HG02970 (cell line): ENCODE measurements around the gene C16orf46.
"Not testable (repeated sequence)": the region's sequence is repeated elsewhere in the genome, so short reads cannot be mapped to it uniquely, and the experiment has no call there.

Source experiments
- ATAC-seq: cut with Tn5 transposase; IDR thresholded peaks from one replicate; pipeline ENCODE4 v1.9.1; 2021; ENCODE audit warnings: mild to moderate bottlenecking, moderate library complexity, moderate number of reproducible peaks; ENCODE audit not compliant: unreplicated experiment, low FRiP score

C16orf46 gene, protein sequence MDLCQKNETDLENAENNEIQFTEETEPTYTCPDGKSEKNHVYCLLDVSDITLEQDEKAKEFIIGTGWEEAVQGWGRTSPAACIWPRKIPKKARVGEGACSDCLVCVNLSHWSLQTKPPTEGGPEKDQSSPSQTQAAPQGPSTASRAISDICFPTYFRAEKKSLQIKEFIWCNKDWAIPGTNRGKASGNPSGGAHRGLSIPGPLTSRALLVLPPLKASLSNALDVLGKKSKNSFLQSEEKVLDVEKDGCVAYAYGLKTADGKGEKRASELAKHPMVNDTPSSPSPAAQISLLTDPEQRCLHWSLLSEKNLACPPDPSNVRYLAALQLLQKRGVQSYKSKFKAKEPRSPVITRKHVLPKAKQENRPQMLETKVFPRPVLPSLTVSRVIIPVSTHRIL

DNA sequence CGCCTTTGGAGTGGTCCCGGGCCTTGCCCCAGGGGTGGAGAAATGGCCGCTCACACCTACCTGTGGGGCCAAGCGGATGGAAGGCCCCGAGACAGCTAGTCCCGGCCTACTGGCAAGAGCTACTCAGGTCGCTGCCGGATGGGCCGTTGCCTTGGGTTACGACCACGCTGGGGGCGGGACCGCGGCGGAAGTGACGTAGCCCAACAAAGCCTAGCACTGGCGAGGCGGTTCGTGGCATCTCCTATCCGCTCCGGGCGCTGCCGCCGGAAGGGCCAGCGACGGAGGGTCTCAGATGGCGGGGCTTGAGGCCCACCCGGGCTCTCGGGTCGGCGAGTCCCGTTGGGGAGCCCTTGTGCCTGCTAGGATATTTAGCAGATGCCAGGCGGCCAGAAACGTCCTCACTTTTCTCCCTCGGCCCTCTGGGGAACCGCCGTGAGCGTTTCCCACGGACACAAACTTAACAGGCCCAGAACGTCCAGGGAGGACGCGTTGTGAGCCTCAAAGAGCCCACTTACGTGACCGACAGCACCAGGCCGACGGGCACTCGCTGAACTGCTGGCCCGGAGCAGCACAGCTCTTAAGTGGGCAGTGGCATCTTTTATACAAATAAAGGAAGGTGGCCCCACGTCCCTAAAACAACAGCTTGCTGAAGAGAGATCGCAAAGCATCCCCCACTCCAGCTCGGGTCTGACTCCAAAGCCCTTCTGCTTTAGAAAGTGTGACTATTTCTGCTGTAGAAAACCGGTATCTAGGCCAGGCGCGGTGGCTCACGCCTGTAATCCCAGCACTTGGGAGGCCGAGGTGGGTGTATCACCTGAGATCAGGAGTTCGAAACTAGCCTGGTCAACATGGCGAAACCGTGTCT is at the start of gene C16orf46:
Gene C16orf46, minus strand, starts transcription at position 163 of the 865 bp plus-strand sequence. CDS start 13,283 bp downstream, outside the sequence.
- peak; percentile 95 for ATAC-seq

DNA sequence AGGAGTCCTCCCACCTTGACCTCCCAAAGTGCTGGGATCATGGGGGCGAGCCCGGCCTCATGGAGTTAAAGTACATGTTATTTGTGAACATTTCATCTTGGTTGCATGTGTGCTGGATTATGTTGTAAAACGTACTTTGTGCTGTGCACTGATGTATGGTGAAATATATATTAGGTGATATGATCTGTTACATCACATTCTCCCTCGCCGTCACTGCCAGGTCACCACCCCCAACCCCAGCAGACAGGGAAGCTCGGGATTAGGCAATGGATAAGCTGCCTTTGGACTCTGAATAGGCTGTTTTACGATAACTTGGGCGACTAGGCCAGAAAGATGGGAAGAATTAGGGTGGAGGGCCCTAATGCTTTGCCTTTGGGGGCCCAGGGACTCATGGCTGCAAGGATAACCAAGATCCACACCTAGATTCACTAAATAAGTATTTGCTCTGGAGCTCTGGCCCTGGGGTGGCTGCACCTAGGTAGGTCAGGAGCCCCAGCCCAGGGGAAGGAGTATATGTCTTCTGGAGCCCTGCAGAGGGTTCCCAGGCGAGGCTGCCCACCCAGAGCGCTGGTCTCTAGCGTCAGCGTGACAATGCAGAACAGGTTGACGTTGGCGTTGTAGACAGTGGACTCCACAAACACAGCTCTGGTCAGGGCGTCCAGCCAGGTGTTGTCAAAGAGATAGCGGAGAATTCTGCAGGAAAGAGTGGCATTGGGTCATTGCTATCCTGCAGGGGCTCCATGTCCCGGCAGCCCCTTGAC is 46.2 kb upstream of the C16orf46 start:
- no peak for ATAC-seq

DNA sequence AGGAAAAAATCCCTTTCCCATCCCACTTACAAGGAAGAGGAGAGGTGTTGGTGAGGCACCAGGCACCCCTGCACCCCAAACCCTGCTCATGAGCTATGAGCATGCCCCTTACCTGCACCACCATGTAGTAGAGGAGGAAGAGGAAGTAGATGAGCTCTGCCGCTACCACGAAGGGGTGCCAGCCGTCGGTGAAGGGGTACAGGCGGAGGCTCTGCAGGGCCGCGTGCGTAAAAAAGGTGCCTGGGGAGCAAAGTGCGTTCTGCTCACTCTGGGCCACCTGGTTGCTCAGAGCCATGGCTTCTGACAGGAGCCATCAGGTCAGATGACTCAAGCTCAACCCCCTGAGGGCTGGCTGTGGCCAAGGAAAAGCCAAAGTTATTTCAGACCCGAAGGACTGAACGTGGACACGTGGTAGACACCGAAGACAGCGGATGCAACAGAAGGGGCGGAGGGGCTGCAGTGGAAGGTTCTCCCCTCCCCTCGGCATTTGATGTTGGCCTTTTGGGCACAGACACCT is 44.5 kb upstream of the C16orf46 start:
- ATAC-seq: no peak

DNA sequence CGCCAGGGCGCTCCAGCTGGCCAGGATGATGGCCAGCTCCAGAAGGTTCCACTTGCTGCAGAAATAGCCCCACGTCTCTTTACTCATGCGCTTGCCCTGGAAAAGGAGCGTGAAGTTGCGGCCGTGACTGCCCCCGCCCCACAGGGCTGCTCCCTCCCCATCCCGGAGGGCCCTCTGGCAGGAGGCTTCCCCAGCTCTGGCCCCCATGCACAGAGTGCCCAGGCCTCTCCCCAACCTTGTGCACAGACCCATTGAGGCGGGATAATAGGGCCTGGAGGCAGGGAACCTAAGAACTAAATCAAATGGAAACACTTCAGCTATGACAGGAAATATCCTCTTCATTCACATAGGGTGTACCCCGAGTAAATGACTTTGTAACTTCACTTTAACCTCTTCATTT is 40.4 kb upstream of the C16orf46 start:
- ATAC-seq: no peak

DNA sequence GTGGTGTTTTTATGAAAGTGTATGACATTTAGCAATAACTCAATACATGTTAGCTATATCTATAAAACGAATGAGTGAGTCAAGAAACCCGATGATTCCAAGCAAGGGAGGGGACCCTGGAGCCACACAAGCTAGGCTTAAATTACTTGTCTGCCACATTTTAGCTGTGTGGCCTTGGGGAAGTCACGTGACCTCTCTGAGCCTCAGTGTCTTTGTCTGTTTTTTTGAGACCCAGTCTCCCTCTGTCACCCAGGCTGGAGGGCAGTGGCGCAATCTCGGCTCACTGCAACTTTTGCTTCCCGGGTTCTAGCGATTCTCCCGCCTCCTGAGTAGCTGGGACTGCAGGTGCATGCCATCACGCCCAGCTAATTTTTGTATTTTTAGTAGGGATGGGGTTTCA is 39.2 kb upstream of the C16orf46 start:
- ATAC-seq: no peak

DNA sequence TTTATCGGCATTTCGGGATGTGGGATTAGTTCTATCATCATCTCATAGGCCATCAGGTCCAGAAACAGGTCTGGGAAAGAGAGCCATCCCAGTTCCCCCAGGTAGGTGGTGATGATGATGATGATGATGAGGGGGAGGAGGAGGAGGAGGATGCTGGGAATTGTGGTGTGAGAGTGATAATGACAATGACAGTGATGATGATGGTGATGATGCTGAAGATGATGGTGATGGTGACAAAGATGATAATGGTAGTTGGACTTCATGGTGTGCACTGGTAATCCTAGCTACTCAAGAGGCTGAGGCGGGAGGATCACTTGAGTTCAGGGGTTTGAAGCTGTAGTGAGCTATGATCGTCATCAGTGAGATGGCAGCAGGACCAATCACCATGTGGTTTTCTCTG is 35.4 kb upstream of the C16orf46 start:
- no peak for ATAC-seq

DNA sequence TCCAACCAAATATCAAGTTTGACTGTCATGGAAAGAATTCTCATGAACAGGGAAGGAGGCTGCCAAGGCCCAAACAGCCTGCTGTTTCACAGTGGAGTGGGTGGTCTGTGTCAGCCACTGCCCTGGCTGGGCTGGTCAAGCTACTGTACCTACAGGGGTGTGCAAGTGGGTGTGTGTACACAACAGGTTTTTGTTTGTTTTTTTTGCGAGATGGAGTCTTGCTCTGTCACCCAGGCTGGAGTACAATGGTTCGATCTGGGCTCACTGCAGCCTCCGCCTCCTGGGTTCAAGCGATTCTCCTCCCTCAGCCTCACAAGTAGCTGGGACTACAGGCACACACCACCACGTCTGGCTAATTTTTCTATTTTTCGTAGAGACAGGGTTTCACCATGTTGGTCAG is 32.2 kb upstream of the C16orf46 start:
- ATAC-seq: not testable (repeated sequence)

DNA sequence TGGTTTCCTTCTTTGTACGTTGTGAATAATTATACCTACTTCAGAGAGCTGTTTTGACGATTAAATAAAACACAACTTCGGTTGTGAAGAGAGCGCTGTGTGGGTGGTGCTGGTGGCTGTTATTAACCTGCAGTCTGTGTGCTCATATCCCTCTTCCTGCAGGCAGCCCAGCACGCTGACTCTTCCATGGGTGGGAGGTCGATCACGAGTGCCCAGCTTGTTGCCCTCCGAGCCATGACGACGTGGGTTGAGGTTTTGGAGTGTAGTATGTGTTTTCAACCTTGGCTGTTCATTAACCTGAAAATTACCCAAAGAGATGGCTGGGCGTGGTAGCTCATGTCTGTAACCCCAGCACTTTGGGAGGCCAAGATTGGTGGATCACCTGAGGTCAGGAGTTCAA is 30.5 kb upstream of the C16orf46 start:
- no peak for ATAC-seq

DNA sequence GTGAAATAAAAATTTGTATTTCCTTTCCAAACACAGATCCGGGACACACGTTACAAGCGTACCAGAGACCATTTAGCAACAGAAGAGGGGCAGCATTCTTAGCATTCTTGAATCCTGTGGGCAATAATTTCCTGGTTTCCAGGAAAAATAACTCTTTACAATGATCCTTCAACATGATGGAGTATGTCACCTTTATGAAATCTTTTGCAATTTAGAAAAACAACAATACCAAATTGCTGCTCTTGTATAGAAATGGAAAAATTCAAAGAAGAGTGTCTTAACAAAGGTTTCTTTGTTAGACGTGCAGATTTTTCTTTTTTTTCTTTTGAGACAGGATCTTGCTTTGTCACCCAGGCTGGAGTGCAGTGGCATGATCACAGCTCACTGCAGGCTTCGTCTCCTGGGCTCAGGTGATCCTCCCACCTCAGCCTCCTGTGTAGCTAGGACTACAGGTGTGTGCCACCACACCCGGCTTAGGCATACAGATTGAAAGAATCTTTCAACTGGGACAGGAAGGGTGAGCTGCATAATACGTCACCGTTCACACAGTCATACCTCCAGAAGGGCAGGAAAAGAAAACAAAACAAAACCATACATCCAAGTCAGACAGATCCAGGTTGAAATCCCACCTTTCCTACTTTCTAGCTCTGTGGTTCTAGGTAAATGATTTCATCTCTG is 29.9 kb upstream of the C16orf46 start:
- no peak for ATAC-seq

DNA sequence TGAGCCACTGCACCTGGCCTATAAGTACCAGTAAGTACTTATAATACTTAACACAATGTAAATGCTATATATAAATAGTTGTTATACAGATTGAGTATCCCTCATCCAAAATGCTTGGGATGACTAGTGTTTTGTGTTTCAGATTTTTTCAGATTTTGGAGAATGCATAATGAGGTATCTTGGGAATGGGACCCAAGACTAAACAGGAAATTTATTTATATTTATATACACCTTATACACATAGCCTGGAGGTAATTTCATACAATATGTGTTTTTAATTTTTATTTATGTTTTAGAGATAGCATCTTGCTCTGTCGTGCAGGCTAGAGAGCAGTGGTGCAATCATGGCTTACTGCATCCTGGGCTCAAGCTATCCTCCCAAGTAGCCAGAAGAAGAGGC is 28.9 kb upstream of the C16orf46 start:
- no peak for ATAC-seq

DNA sequence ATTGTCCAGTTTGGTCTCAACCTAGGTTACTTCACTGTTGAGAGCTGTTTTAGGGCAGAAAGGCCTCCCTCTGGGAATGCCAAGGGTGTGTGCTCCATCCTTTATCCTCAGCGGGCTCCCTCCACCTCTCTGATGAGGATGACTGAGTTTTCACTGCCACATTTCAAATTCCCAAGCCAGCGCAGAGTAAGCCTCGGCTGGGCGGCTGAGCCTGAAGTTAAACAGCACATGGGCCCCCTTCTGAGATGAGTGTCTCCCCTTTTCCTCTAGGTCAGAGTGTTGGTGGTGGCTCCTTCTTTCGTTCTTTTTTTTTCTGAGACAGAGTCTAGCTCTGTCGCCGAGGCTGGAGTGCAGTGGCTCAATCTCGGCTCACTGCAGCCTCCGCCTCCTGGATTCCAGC is 24.7 kb upstream of the C16orf46 start:
- ATAC-seq: no peak

DNA sequence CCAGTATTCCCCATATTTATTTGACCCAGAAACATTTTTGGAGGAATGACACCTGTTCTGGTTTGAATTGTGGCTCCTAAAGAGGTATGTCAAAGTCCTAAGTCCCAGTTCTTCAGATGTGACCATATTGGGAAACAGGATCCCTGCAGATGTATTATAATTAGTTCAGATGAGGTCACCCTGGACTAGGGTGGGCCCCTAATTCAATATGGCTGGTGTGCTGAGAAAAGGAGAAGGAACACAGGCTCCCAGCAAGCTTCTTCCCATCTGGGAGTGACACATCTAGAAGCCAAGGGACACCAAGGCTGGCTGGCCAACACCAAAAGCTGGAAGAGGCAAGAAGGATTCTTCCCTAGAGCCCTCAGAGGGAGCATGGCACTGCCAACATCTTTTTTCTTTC is 22.9 kb upstream of the C16orf46 start:
- no peak for ATAC-seq

DNA sequence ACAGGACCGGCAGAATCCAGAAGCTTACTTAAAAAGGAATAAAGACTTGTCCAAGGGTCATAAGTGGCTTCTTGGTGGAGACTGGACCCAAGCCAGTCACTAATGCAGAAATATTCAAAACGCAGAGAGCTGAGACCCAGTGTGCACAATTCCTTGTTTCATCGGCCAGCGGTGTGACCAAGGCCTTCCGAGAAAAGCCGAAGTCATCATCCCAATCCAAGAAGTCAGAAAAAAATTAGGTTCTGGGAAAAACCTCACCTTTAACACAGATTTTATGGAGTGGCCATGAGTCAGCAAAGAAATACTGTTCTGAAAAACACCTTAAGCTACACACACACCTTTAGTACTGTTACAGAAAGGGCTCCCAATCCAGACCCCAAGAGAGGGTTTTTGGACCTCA is 20.2 kb upstream of the C16orf46 start:
- no peak for ATAC-seq

DNA sequence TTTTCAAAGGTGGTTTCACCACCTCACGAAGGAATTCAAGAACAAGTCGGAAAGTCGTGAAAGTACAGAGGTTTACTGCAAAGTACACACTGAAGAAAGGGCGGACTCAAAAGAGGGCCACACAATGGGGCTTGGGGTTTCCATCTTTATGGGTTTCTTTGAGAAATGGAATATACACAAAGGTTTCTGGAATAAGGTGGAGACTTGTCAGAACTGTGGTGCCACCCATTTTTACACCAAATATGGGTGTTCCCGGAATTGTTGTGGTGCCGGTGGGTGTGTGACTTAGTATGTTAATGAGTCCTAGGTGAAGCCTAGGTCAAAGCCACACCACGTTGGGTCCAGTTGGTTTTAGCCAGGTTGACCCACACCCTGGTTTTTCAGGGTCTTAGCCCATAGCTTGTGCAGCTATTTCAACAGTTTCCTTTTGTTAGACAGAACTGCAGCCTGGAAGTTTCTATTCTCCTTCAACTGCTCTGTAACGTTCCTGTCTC is 19.7 kb upstream of the C16orf46 start:
- no peak for ATAC-seq

DNA sequence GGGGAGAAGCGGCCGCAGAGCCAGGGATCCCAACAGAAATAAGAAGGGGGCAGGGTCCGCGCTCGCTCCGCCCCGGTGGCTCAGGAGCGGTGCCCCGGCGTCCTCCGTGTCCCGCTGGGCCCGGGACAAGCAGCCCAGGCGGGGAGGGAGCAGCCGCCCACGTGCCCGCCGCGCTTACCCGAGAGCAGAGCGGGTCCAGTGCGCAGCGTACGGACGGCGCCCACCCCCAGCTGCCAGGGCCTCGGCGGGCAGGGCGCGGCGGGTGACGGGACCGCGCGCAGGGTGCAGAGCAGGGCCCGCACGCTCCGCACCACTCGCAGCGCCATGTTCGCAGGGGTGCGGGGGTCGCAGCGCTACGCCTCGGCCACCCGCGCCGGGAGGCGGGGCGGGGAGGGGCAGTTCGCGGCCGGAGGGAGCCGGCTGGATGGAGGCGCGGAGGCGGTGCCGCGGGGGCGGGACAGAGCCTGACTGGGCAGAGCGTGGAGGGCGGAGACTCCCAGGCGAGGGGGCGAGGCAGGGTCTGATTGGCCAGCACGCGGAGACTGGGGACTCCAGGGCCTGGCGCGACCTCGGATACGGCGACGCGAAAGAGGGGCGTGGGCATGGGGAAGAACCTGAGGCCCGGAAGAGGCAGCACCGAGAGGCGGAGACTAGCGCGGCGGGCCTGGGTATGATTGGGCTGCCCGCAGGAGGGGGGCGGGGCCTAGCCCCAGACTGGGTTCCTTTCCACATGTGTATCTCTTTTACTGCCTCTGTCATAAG is 19.1 kb upstream of the C16orf46 start, which contains the start of gene GCSH:
Gene GCSH, minus strand, starts transcription at position 443 of the 762 bp plus-strand sequence. Its CDS starts 117 bp downstream, at position 326.
- ATAC-seq: peak; percentile 99

DNA sequence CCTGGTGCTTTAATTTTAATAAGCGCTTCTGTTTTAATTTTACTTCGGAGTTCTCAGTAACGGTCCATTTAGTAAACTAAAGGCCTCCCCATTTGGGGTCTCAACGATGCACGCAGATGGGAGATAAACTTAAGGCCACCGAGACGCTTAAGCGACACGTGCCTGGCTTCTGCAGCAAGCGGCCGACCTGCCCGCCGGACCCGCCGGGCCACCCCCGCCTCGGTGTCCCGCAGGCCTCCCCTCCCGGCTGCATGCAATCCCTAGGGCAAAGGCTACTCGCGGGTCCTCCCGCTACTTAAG is 18.6 kb upstream of the C16orf46 start:
- no peak for ATAC-seq

DNA sequence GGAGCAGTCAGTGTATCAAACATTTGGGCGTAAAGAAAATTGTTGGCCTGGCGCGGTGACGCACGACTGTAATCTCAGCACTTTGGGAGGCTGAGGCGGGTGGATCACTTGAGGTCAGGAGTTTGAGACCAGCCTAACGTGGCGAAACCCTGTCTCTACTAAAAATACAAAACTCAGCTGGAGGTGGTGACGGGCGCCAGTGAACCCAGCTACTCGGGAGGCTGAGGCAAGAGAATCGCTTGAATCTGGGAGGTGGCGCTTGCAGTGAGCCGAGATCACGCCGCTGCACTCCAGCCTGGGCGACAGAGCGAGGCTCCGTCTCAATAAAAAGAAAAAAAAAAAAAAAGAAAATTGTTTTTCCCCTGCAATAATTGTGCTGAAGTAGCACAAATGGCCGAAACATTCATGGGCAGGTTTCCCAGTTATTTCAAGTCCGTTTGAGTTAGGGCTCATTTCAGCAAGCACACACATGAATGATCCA is 17.8 kb upstream of the C16orf46 start:
- no peak for ATAC-seq

DNA sequence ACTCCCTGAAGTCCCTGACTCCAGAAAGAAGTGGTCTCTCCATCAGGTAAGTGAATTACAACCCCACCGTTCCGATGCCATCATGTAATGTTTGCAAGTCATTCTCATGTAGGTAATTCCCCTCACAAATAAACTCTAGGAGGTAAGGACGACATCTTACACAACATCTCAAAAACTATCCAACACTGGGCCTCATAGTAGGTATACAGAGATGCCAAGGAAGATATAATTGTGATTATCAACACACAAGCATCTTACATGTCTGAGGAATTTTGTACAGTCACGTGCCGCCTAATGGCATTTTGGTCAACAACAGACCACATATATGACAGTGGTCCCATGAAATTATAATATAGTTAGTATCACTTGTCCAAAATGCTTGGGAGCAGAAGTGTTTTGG is 11.8 kb upstream of the C16orf46 start:
- ATAC-seq: no peak

DNA sequence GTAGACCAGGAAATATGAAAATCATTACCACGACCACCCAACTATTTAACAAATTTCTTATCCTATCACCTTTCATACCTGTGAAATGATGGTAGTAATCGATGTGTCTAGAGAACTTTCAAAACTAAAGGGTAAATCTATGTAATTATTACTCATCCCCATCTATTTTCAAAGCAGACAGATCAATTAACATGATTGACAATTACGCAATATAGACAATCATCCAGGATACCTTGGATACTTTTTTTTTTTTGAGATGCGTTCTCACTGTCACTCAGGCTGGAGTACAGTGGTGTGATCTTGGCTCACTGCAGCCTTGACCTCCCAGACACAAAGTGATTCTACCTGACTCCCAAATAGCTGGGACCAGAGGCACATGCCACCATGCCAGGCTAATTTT is 4.0 kb upstream of the C16orf46 start:
- ATAC-seq: no peak
